H1 (cell line): ENCODE data around the gene GRAMD4.

ENCODE experiments used
- CREB1 ChIP-seq: IDR thresholded peaks from 2 replicates; pipeline ENCODE4 v1.6.1; 2012; ENCODE audit warnings: inconsistent platforms
- GTF2F1 ChIP-seq: IDR thresholded peaks from 2 replicates; pipeline ENCODE4 v1.6.1; 2012; ENCODE audit warnings: low read depth, low read length, improper control_type of control experiment, borderline replicate concordance
- MAFK ChIP-seq: IDR thresholded peaks from 2 replicates; pipeline ENCODE4 v1.6.1; 2012; ENCODE audit warnings: low read depth, mild to moderate bottlenecking, improper control_type of control experiment, low read length
- SUZ12 ChIP-seq: fragments of 200-600 bp; sonication (generic); IDR thresholded peaks from 2 replicates; pipeline ENCODE4 v1.6.1; 2012; ENCODE audit warnings: mild to moderate bottlenecking, inconsistent platforms, low read length, moderate library complexity, mixed read lengths
- TF ChIP-seq, protein P1 (sequence below): IDR thresholded peaks from 2 replicates; pipeline ENCODE4 v1.6.1; 2011; ENCODE audit warnings: low read length, improper control_type of control experiment

DNA sequence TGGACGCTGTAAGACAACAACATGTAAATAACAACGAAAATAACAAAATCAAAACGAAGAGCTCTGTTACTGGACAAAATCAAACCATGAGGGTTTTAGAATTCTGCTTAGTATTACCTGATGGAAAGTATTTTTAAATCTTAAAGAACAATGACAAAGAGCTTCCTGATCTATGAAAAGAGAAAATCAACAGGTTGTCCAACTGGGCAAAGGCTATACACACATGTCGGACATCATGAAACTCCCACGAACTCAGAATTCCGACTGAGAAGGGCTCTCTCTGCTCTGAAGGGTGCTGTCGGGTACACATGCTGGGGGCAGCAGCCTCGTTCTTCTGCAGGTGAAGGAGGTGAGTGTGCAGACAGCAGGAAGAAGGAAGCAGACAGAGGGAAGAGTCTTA is 92.1 kb downstream of the GRAMD4 start:
- TF ChIP-seq GTF2F1 (no peak), MAFK (no peak), CREB1 (no peak), SUZ12 (no peak)
- TF ChIP-seq, protein P1, sequence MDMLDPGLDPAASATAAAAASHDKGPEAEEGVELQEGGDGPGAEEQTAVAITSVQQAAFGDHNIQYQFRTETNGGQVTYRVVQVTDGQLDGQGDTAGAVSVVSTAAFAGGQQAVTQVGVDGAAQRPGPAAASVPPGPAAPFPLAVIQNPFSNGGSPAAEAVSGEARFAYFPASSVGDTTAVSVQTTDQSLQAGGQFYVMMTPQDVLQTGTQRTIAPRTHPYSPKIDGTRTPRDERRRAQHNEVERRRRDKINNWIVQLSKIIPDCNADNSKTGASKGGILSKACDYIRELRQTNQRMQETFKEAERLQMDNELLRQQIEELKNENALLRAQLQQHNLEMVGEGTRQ, result no peak
